HCT116 (cell line): ENCODE results near the gene PSG7. TPM values are rescaled to one million over a fixed set of nuclear protein-coding genes. Genes with fewer than 3 reads are reported as not detected.
"Not testable (repeated sequence)": the region's sequence is repeated elsewhere in the genome, so short reads cannot be mapped to it uniquely, and the experiment has no call there.

Source experiments
- ATAC-seq: fragments of 200-7000 bp; cut with Tn5 transposase; 2 replicates; pipeline ENCODE4 v1.9.1; 2020; ENCODE audit warnings: mild to moderate bottlenecking, moderate library complexity
- BruUV-seq: library from RNA; stranded (reverse); fragments of 400-500 nt; replicated peaks from 2 replicates; lab custom pipeline; 2021; lab: Mats Ljungman, UMichigan
- CTCF ChIA-PET: fragments of 300-600 bp; sonication (Branson Sonifier 250); formaldehyde crosslinking; loops from one replicate; lab custom pipeline; 2021; ENCODE audit warnings: antibody characterized with exemption; lab: Charles Lee
- POLR2A ChIA-PET: fragments of 300-600, 350-600 bp; sonication (Branson Sonifier 250); formaldehyde crosslinking; loops from one replicate; lab custom pipeline; 2021; ENCODE audit warnings: antibody characterized with exemption; lab: Charles Lee
- RAD21 ChIA-PET, 2 experiments: fragments of 300-600 bp; sonication (Branson Sonifier 250); formaldehyde crosslinking; loops; one replicate each; lab custom pipeline; 2023; ENCODE audit warnings: low total read pairs in 2 of 2; ENCODE audit not compliant: uncharacterized antibody in 2 of 2, unreplicated experiment in 2 of 2, low non-redundant PET in 1 of 2; lab: Charles Lee
- DNase-seq: peaks from one replicate; pipeline ENCODE4 v3.0.0-alpha.2; 2010; ENCODE audit warnings: low read depth, low spot score
- H2AFZ ChIP-seq: fragments of 200-600 bp; shearing (Covaris generic), sonication (generic); 2 replicates; pipeline ENCODE4 v1.6.1; 2017; ENCODE audit warnings: low read depth, mixed run types, mixed read lengths, antibody characterized with exemption, low read length; ENCODE audit not compliant: poor library complexity, severe bottlenecking
- H3K27ac ChIP-seq: 2 replicates; pipeline ENCODE4 v1.5.1; 2012; ENCODE audit warnings: low read depth, low read length
- H3K27me3 ChIP-seq: fragments of 200-600 bp; sonication (generic); 2 replicates; pipeline ENCODE4 v1.6.1; 2016; ENCODE audit warnings: mixed run types, low read length, mixed read lengths; ENCODE audit not compliant: insufficient read depth
- H3K36me3 ChIP-seq, 2 experiments: fragments of 200-500 bp in 1 of 2; fragments of 200-600 bp in 1 of 2; sonication (Bioruptor generic) in 1 of 2; sonication (generic) in 1 of 2; 2 replicates each; pipeline versions ENCODE4 v1.5.1 to v1.6.1; 2014 to 2016; ENCODE audit warnings: low read length in 2 of 2, inconsistent platforms in 1 of 2, mixed read lengths in 1 of 2, mixed run types in 1 of 2; ENCODE audit not compliant: insufficient read depth in 2 of 2, control insufficient read depth in 1 of 2
- H3K4me1 ChIP-seq, 2 experiments: fragments of 200-600 bp in 1 of 2; sonication (generic) in 1 of 2; 2 replicates each; pipeline versions ENCODE4 v1.5.1 to v1.6.1; 2012 to 2017; ENCODE audit warnings: low read length in 2 of 2, inconsistent platforms in 1 of 2, mild to moderate bottlenecking in 1 of 2, mixed read lengths in 1 of 2, mixed run types in 1 of 2, moderate library complexity in 1 of 2; ENCODE audit not compliant: insufficient read depth in 2 of 2, control insufficient read depth in 1 of 2
- H3K4me2 ChIP-seq: fragments of 200-600 bp; sonication (generic); 2 replicates; pipeline ENCODE4 v1.6.1; 2017; ENCODE audit warnings: mixed run types, low read length, mixed read lengths
- H3K4me3 ChIP-seq, 2 experiments: fragments of 200-600 bp in 1 of 2; sonication (generic) in 1 of 2; replicated peaks in 1 of 2; 2 replicates each; pipeline ENCODE4 v1.5.1; 2011 to 2016; ENCODE audit warnings: low read length in 2 of 2, control low read depth in 1 of 2, low read depth in 1 of 2, mild to moderate bottlenecking in 1 of 2, mixed read lengths in 1 of 2, mixed run types in 1 of 2
- H3K79me2 ChIP-seq: fragments of 200-600 bp; sonication (generic); 2 replicates; pipeline ENCODE4 v1.6.1; 2017; ENCODE audit warnings: mild to moderate bottlenecking, mixed run types, low read length, moderate library complexity, mixed read lengths; ENCODE audit not compliant: insufficient read depth
- H3K9ac ChIP-seq: fragments of 200-600 bp; sonication (generic); 2 replicates; pipeline ENCODE4 v1.6.1; 2016; ENCODE audit warnings: low read length, mixed read lengths
- H3K9me2 ChIP-seq: fragments of 200-600 bp; sonication (generic), shearing (Covaris generic); 2 replicates; pipeline ENCODE4 v1.6.1; 2017; ENCODE audit warnings: mixed run types, mild to moderate bottlenecking, moderate library complexity; ENCODE audit not compliant: insufficient read depth
- H3K9me3 ChIP-seq, 2 experiments: fragments of 200-500 bp in 1 of 2; fragments of 200-600 bp in 1 of 2; sonication (Bioruptor generic) in 1 of 2; sonication (generic) in 1 of 2; 2 replicates each; pipeline ENCODE4 v1.6.1; 2014 to 2017; ENCODE audit warnings: low read length in 2 of 2, mixed read lengths in 2 of 2, inconsistent platforms in 1 of 2, low read depth in 1 of 2, mild to moderate bottlenecking in 1 of 2, mixed run types in 1 of 2, moderate library complexity in 1 of 2; ENCODE audit not compliant: control insufficient read depth in 1 of 2, insufficient read depth in 1 of 2
- H4K20me1 ChIP-seq: fragments of 200-600 bp; sonication (generic), shearing (Covaris generic); 2 replicates; pipeline ENCODE4 v1.6.1; 2017; ENCODE audit warnings: mixed run types, mild to moderate bottlenecking, moderate library complexity; ENCODE audit not compliant: insufficient read depth
- EZH2 ChIP-seq: fragments of 200-600 bp; sonication (generic); IDR thresholded peaks from 2 replicates; pipeline ENCODE4 v1.6.1; 2017; ENCODE audit warnings: antibody characterized with exemption, mixed run types
- EZH2phosphoT487 ChIP-seq: fragments of 200-600 bp; IDR thresholded peaks from 2 replicates; pipeline ENCODE4 v1.6.1; 2018; ENCODE audit warnings: antibody characterized with exemption, borderline replicate concordance
- POLR2AphosphoS5 ChIP-seq: IDR thresholded peaks from 2 replicates; pipeline ENCODE4 v1.6.1; 2011; ENCODE audit warnings: mild to moderate bottlenecking, low read depth, low read length, moderate library complexity
- SIN3A ChIP-seq: IDR thresholded peaks from 2 replicates; pipeline ENCODE4 v1.6.1; 2012; ENCODE audit warnings: low read depth
- SP1 ChIP-seq: IDR thresholded peaks from 2 replicates; pipeline ENCODE4 v1.6.1; 2012; ENCODE audit warnings: low read depth
- ZFX ChIP-seq: fragments of 450-650 bp; IDR thresholded peaks from 2 replicates; pipeline ENCODE4 v1.6.1; 2017
- intact Hi-C: fragments of 100-400 bp; cut with micrococcal nuclease; formaldehyde crosslinking; loops from 2 replicates; pipeline ENCODE4 v1.10.0; 2022
- total RNA-seq: library from RNA; stranded (reverse); gene quantifications from one replicate; pipeline ENCODE4 v1.2.1, GENCODE V29; 2021; ENCODE audit not compliant: unreplicated experiment
- TF ChIP-seq, protein P1 (sequence below): IDR thresholded peaks from 2 replicates; pipeline ENCODE4 v1.6.1; 2011; ENCODE audit warnings: mild to moderate bottlenecking, low read length, moderate library complexity; ENCODE audit not compliant: insufficient replicate concordance; ENCODE audit errors: extremely low read depth

The PSG7 gene
- total RNA-seq, 1 experiment from 2014 or later: not detected

DNA sequence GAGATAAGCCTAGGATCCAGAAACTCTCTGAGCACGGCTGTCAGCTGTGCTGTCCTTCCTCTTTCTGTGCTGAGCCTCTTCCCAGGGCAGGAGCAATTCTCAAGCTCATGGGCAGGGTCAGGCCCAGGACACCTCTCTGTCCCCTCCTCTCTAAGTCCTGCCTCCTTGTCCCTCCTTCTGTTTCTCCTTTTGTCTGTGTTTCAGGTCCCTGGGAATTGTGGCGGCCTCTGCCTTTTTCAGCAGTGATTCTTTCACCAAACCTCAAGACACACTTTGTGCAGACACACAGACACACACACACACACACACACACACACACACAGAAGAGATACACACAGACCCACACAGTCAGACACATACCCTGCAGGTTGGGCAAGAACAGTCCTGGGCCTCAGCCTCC, 57.4 kb downstream of the PSG7 start, which contains the start of gene PSG1:
Gene PSG1, minus strand, starts transcription at position 101 of the 400 bp plus-strand sequence. CDS start 132 bp downstream, outside the sequence.
- Histone ChIP-seq H3K27ac (no peak within 1 kb of the TSS), H3K9me2 (no peaks in the 10 kb centered on the region), H3K9me3 (no peaks in the 10 kb centered on the region), H2AFZ (no peak within 1 kb of the TSS), H3K36me3 (no peaks in the 10 kb centered on the region), H3K4me1 (peaks cover 0 to 15% of the 10 kb centered on the region in 2 experiments; a peak in 2 of 4 replicates), H3K27me3 (no peaks in the 10 kb centered on the region), H3K79me2 (no peaks in the 10 kb centered on the region), H4K20me1 (no peaks in the 10 kb centered on the region), H3K4me2 (no peak within 1 kb of the TSS), H3K4me3 (no peak within 1 kb of the TSS), H3K9ac (no peak within 1 kb of the TSS)
- ChIA-PET CTCF (no interaction called here), POLR2A (no interaction called here), RAD21 (no interaction called here)
- no TSS peak for BruUV-seq
- no peak for DNase-seq
- TF ChIP-seq EZH2 (no peak), EZH2phosphoT487 (no peak), POLR2AphosphoS5 (no peak), ZFX (no peak), SIN3A (no peak), SP1 (no peak)
- TF ChIP-seq, protein P1, sequence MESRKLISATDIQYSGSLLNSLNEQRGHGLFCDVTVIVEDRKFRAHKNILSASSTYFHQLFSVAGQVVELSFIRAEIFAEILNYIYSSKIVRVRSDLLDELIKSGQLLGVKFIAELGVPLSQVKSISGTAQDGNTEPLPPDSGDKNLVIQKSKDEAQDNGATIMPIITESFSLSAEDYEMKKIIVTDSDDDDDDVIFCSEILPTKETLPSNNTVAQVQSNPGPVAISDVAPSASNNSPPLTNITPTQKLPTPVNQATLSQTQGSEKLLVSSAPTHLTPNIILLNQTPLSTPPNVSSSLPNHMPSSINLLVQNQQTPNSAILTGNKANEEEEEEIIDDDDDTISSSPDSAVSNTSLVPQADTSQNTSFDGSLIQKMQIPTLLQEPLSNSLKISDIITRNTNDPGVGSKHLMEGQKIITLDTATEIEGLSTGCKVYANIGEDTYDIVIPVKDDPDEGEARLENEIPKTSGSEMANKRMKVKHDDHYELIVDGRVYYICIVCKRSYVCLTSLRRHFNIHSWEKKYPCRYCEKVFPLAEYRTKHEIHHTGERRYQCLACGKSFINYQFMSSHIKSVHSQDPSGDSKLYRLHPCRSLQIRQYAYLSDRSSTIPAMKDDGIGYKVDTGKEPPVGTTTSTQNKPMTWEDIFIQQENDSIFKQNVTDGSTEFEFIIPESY: no peak
- ATAC-seq: no peak
- intact Hi-C loops: no loop called here

GRCh38 chr19:42876596-42876995, 60.4 kb downstream of the PSG7 start:
- BruUV-seq, ATAC-seq, H3K9me3 ChIP-seq, H3K9ac ChIP-seq, H4K20me1 ChIP-seq, H2AFZ ChIP-seq, RAD21 ChIA-PET, H3K9me2 ChIP-seq, H3K4me2 ChIP-seq, H3K79me2 ChIP-seq, H3K4me3 ChIP-seq, DNase-seq, POLR2A ChIA-PET, H3K27me3 ChIP-seq, H3K27ac ChIP-seq, intact Hi-C loops, H3K36me3 ChIP-seq: not testable (repeated sequence)
- CTCF ChIA-PET: interaction anchor here (1.3 kb wide), 1 partner anchor 9 kb away, joined by 4 read pairs; no protein-coding TSS in a partner anchor
- H3K4me1 ChIP-seq: peaks cover 0 to 17% of the 10 kb centered on the region in 2 experiments; a peak in 2 of 4 replicates

GRCh38 chr19:42875881-42876280, 61.1 kb downstream of the PSG7 start:
- H3K9me2 ChIP-seq, RAD21 ChIA-PET, BruUV-seq, H3K79me2 ChIP-seq, H3K9ac ChIP-seq, CTCF ChIA-PET, H2AFZ ChIP-seq, H3K27me3 ChIP-seq, H3K36me3 ChIP-seq, ATAC-seq, H3K9me3 ChIP-seq, H3K27ac ChIP-seq, intact Hi-C loops, POLR2A ChIA-PET, DNase-seq, H4K20me1 ChIP-seq, H3K4me3 ChIP-seq, H3K4me2 ChIP-seq: not testable (repeated sequence)
- peaks cover 0 to 17% of the 10 kb centered on the region in 2 experiments; a peak in 2 of 4 replicates for H3K4me1 ChIP-seq
